Measurements from ENCODE around the gene TACO1. TPM values are rescaled to one million over a fixed set of nuclear protein-coding genes. Genes with fewer than 3 reads are reported as not detected.

Gene TACO1
- total and polyA plus RNA-seq, 2 donors (not counting 3 experiments of a cell fraction or from before 2014, with no cell fraction given) = 24.7 to 31.7 TPM

DNA sequence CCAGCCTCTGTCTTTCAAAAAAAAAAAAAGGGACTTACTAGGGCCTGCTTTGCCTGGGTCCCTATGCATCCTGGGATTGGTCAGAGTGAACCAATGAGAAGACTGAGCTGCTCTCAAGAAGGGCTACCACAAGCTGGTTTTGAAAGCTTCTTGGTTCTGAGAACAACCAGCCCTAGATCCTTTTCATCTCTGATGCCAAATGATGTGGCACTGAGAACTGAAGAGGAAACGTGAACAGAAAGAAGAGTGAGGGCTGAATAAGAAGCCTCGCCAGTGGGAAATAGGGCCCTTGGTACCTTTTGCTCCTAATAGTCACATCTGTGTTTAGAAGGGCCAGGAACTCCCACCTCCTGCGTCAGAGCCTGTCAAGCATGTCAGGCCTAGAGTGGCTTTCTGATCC, 10.7 kb downstream of the TACO1 start:
- DNase-seq (ENCODE audit: low read depth, low spot score) (no peak), FAIRE-seq (no peak)
- Histone ChIP-seq H3K27ac (ENCODE audit: insufficient read depth, low read depth, low read length) (no peak overlapping the region), H4K20me1 (replicated peaks; ENCODE audit: control insufficient read depth, extremely low read depth, insufficient read depth, low read length) (no peaks in the 10 kb centered on the region), H3K9me3 (replicated peaks; ENCODE audit: control insufficient read depth, insufficient read depth, low read length) (no peaks in the 10 kb centered on the region), H3K9me1 (replicated peaks; ENCODE audit: control insufficient read depth, extremely low read depth, insufficient read depth, low read length) (no peaks in the 10 kb centered on the region), H3K4me1 (ENCODE audit: control insufficient read depth, extremely low read depth, insufficient read depth, low read length) (no peaks in the 10 kb centered on the region), H2AFZ (ENCODE audit: low read depth, low read length) (no peak overlapping the region), H3K79me2 (ENCODE audit: control insufficient read depth, insufficient read depth, low read length) (no peaks in the 10 kb centered on the region), H3K9ac (replicated peaks; ENCODE audit: extremely low read depth, insufficient read depth, low read length) (no peak overlapping the region), H3K4me3 (replicated peaks in 1 of 3; ENCODE audit: insufficient read depth in 1 of 3, low read depth in 1 of 3, low read length in 3 of 3) (no peak overlapping the region), H3K27me3 (ENCODE audit: control insufficient read depth in 2 of 2, insufficient read depth in 2 of 2, low read length in 2 of 2) (no peaks in the 10 kb centered on the region), H3K4me2 (ENCODE audit: insufficient read depth, low read length) (no peak overlapping the region), H3K36me3 (ENCODE audit: control insufficient read depth in 2 of 2, extremely low read depth in 1 of 2, insufficient read depth in 2 of 2, low read length in 2 of 2) (peaks cover 10 to 22% of the 10 kb centered on the region in 2 experiments)
- CTCF ChIA-PET = interaction anchor here (0.6 to 8.7 kb wide), 49 partner anchors 8 to 938 kb away, joined by 3 to 239 read pairs (median 6); partner anchors contain the start of genes ACE, CYB561, MAP3K3 and TACO1
- POLR2A ChIA-PET = interaction anchor here (1.4 kb wide), 1 partner anchor 11 kb away, joined by 4 read pairs; the partner anchor contains the start of gene MAP3K3
- no peak for TF ChIP-seq EZH2 (IDR thresholded peaks at IDR 0.05; ENCODE audit: borderline replicate concordance, low read depth, low read length, severe bottlenecking)
- TF ChIP-seq, protein P1, sequence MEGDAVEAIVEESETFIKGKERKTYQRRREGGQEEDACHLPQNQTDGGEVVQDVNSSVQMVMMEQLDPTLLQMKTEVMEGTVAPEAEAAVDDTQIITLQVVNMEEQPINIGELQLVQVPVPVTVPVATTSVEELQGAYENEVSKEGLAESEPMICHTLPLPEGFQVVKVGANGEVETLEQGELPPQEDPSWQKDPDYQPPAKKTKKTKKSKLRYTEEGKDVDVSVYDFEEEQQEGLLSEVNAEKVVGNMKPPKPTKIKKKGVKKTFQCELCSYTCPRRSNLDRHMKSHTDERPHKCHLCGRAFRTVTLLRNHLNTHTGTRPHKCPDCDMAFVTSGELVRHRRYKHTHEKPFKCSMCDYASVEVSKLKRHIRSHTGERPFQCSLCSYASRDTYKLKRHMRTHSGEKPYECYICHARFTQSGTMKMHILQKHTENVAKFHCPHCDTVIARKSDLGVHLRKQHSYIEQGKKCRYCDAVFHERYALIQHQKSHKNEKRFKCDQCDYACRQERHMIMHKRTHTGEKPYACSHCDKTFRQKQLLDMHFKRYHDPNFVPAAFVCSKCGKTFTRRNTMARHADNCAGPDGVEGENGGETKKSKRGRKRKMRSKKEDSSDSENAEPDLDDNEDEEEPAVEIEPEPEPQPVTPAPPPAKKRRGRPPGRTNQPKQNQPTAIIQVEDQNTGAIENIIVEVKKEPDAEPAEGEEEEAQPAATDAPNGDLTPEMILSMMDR (IDR thresholded peaks at IDR 0.05; ENCODE audit: extremely low read depth in 1 of 2, insufficient read depth in 1 of 2, low read depth in 1 of 2, low read length in 2 of 2) = no peak
- no peak for TF ChIP-seq POLR2A (IDR thresholded peaks at IDR 0.05; ENCODE audit: low read depth, low read length)
- no peak for TF ChIP-seq JUN (IDR thresholded peaks at IDR 0.05; ENCODE audit: borderline replicate concordance, insufficient read depth, insufficient read length, low read depth)
- no peak for TF ChIP-seq FOS (IDR thresholded peaks at IDR 0.05; ENCODE audit: borderline replicate concordance, insufficient read depth, low read length)
- TF ChIP-seq GATA2 (IDR thresholded peaks at IDR 0.05; ENCODE audit: insufficient read depth, insufficient read length, low read depth, low read length) = no peak
- TF ChIP-seq, protein P2, sequence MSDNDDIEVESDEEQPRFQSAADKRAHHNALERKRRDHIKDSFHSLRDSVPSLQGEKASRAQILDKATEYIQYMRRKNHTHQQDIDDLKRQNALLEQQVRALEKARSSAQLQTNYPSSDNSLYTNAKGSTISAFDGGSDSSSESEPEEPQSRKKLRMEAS (IDR thresholded peaks at IDR 0.05; ENCODE audit: insufficient read depth, insufficient read length) = no peak
- TF ChIP-seq MYC (IDR thresholded peaks at IDR 0.05; ENCODE audit: low read depth, low read length) = no peak
- TF ChIP-seq POLR2AphosphoS5 (IDR thresholded peaks at IDR 0.05; ENCODE audit: insufficient read depth, low read depth, low read length) = no peak
- dilution Hi-C loops (cut with MboI; ENCODE audit: extremely low pct_ligation_motif_present, low sequenced_read_pairs) (no loop called here), intact Hi-C loops (cut with micrococcal nuclease) (loop anchor here (5.0 kb wide), 1 partner anchor 114 kb away; no protein-coding TSS in a partner anchor)
- no TSS peak for BruUV-seq (replicated peaks)
